MM.1S (cell line): ENCODE results near the gene GRIK5.

Experiments
- DNase-seq: peaks from one replicate; pipeline ENCODE4 v3.0.0-alpha.2; 2015
- H2AFZ ChIP-seq: fragments of 300-600 bp; sonication (generic); 2 replicates; pipeline ENCODE4 v1.6.0; 2016; ENCODE audit warnings: antibody characterized with exemption, low read length
- H3F3A ChIP-seq: fragments of 300-600 bp; sonication (generic); 2 replicates; pipeline ENCODE4 v1.6.1; 2016; ENCODE audit warnings: mild to moderate bottlenecking, antibody characterized with exemption, low read length, moderate library complexity, mixed read lengths; ENCODE audit not compliant: insufficient read depth
- H3K27ac ChIP-seq: fragments of 300-600 bp; sonication (generic); 2 replicates; pipeline ENCODE4 v1.5.1; 2016; ENCODE audit warnings: mild to moderate bottlenecking, low read length
- H3K27me3 ChIP-seq: fragments of 300-600 bp; sonication (generic); replicated peaks from 2 replicates; pipeline ENCODE4 v1.6.0; 2016; ENCODE audit warnings: low read length; ENCODE audit not compliant: insufficient read depth
- H3K36me3 ChIP-seq: fragments of 300-600 bp; sonication (generic); replicated peaks from 2 replicates; pipeline ENCODE4 v1.6.1; 2016; ENCODE audit warnings: mild to moderate bottlenecking, low read length, mixed read lengths; ENCODE audit not compliant: insufficient read depth
- H3K4me1 ChIP-seq: fragments of 300-600 bp; sonication (generic); 2 replicates; pipeline ENCODE4 v1.6.1; 2016; ENCODE audit warnings: low read length, mixed read lengths
- H3K4me2 ChIP-seq: fragments of 300-600 bp; sonication (generic); 2 replicates; pipeline ENCODE4 v1.6.0; 2016; ENCODE audit warnings: low read depth, low read length
- H3K4me3 ChIP-seq: fragments of 300-600 bp; sonication (generic); 2 replicates; pipeline ENCODE4 v1.5.1; 2016; ENCODE audit warnings: low read length, mixed read lengths
- H3K79me2 ChIP-seq: fragments of 300-600 bp; sonication (generic); 2 replicates; pipeline ENCODE4 v1.6.1; 2016; ENCODE audit warnings: mixed run types, low read length, mixed read lengths
- H3K9ac ChIP-seq: fragments of 300-600 bp; sonication (generic); 2 replicates; pipeline ENCODE4 v1.6.1; 2016; ENCODE audit warnings: low read length, mixed read lengths
- H3K9me2 ChIP-seq: fragments of 300-600 bp; sonication (generic); replicated peaks from 2 replicates; pipeline ENCODE4 v1.6.1; 2016; ENCODE audit warnings: mild to moderate bottlenecking, low read length, mixed read lengths; ENCODE audit not compliant: insufficient read depth
- H3K9me3 ChIP-seq: fragments of 300-600 bp; sonication (generic); replicated peaks from 2 replicates; pipeline ENCODE4 v1.6.1; 2016; ENCODE audit warnings: mild to moderate bottlenecking, low read length, mixed read lengths; ENCODE audit not compliant: insufficient read depth
- H4K20me1 ChIP-seq: fragments of 300-600 bp; sonication (generic); 2 replicates; pipeline ENCODE4 v1.6.1; 2016; ENCODE audit warnings: mild to moderate bottlenecking, low read length, moderate library complexity, mixed read lengths; ENCODE audit not compliant: insufficient read depth
- EZH2 ChIP-seq: fragments of 300-600 bp; sonication (generic); optimal IDR thresholded peaks from 2 replicates; pipeline ENCODE3; 2017; ENCODE audit warnings: low read depth, mild to moderate bottlenecking, antibody characterized with exemption, low read length, mixed read lengths
- EZH2phosphoT487 ChIP-seq: fragments of 300-600 bp; sonication (generic); IDR thresholded peaks from 2 replicates; pipeline ENCODE4 v1.6.1; 2018; ENCODE audit warnings: antibody characterized with exemption, low read length
- TF ChIP-seq, protein P1 (sequence below): fragments of 300-600 bp; sonication (generic); IDR thresholded peaks from 2 replicates; pipeline ENCODE4 v1.5.1; 2016; ENCODE audit warnings: antibody characterized with exemption, low read length, mixed read lengths

GRIK5 gene

DNA sequence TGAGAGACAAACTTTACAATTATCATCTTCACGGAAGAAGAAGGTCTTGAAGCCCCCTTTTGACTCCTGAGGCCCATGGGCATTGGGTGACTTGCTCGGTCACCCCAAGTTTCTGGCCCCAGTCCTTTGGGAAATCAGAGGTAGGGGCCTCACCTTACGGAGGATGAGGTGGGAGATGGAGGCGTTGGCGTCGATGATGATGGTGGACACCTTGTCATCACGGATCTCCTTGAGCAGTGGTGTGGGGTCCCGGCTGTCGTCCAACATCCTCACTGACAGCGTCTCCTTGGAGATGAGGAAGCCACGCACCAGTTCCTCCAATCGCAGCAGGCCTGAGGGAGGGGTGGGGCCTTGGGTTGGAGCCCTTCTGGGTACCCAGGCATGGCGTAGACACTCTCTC lies 10.8 kb downstream of the GRIK5 start:
- Histone ChIP-seq H3K9ac (no peak overlapping the region), H2AFZ (no peak overlapping the region), H3K4me2 (no peak overlapping the region), H3K27ac (no peak overlapping the region), H4K20me1 (no peaks in the 10 kb centered on the region), H3K9me3 (no peaks in the 10 kb centered on the region), H3K79me2 (no peaks in the 10 kb centered on the region), H3F3A (no peaks in the 10 kb centered on the region), H3K4me1 (no peaks in the 10 kb centered on the region), H3K27me3 (peaks cover 11% of the 10 kb centered on the region), H3K9me2 (no peaks in the 10 kb centered on the region), H3K36me3 (no peaks in the 10 kb centered on the region), H3K4me3 (no peak overlapping the region)
- TF ChIP-seq EZH2phosphoT487 (no peak), EZH2 (no peak)
- TF ChIP-seq, protein P1, sequence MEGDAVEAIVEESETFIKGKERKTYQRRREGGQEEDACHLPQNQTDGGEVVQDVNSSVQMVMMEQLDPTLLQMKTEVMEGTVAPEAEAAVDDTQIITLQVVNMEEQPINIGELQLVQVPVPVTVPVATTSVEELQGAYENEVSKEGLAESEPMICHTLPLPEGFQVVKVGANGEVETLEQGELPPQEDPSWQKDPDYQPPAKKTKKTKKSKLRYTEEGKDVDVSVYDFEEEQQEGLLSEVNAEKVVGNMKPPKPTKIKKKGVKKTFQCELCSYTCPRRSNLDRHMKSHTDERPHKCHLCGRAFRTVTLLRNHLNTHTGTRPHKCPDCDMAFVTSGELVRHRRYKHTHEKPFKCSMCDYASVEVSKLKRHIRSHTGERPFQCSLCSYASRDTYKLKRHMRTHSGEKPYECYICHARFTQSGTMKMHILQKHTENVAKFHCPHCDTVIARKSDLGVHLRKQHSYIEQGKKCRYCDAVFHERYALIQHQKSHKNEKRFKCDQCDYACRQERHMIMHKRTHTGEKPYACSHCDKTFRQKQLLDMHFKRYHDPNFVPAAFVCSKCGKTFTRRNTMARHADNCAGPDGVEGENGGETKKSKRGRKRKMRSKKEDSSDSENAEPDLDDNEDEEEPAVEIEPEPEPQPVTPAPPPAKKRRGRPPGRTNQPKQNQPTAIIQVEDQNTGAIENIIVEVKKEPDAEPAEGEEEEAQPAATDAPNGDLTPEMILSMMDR, result no peak
- DNase-seq, result no peak

DNA sequence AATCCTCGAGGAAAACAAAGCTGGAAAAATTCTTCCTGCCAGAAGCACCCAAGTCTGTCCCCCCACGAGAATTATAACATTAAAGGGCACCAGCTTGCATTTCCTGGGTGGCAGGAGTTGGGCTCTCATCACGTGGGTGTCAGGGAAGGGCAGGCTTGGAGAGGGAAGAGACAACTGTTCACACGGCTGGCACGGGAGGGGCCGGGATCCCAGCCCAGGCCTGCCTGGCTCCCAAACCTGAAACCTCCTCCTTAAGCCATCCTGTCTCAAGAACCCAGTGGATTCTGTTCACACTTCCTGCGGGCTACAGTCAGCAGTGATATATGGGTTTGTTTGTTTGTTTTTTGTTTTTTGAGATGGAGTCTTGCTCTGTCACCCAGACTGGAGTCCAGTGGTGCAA lies 12.2 kb downstream of the GRIK5 start:
- Histone ChIP-seq H3K9me3 (no peaks in the 10 kb centered on the region), H3K4me1 (no peaks in the 10 kb centered on the region), H3K9ac (no peak overlapping the region), H3K27me3 (peaks cover 18% of the 10 kb centered on the region), H3K27ac (no peak overlapping the region), H4K20me1 (no peaks in the 10 kb centered on the region), H3F3A (no peaks in the 10 kb centered on the region), H2AFZ (no peak overlapping the region), H3K36me3 (no peaks in the 10 kb centered on the region), H3K4me3 (no peak overlapping the region), H3K4me2 (no peak overlapping the region), H3K79me2 (no peaks in the 10 kb centered on the region), H3K9me2 (no peaks in the 10 kb centered on the region)
- DNase-seq, result no peak
- TF ChIP-seq EZH2phosphoT487 (no peak), EZH2 (no peak)
- TF ChIP-seq, protein P1, result no peak

DNA sequence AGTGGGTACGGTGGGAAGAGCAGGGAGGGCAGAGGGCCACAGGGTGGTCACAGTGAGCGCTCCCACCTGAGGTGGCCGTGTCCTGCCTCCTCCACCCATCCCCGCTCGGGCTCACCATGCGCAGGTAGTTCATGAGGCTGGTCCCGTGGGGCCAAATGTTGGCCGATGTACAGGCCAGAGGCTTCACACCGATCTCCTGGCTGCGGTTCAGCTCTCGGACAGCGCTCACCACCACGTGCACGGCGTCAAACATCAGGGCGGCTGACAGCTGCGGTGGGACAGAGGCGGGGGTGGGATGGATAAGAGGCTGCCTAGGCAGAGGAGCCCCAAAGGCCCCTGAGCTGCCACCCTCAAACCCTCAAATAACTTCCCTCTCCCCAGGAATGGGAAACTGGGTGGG lies 15.8 kb downstream of the GRIK5 start:
- no peaks in the 10 kb centered on the region for H4K20me1 ChIP-seq
- no peak overlapping the region for H3K27ac ChIP-seq
- H3K27me3 ChIP-seq, result peaks cover 14% of the 10 kb centered on the region
- TF ChIP-seq, protein P1, result no peak
- TF ChIP-seq EZH2, result no peak
- TF ChIP-seq EZH2phosphoT487, result no peak
- no peaks in the 10 kb centered on the region for H3K79me2 ChIP-seq
- H2AFZ ChIP-seq, result no peak overlapping the region
- H3K9me3 ChIP-seq, result no peaks in the 10 kb centered on the region
- H3K36me3 ChIP-seq, result no peaks in the 10 kb centered on the region
- H3K9ac ChIP-seq, result no peak overlapping the region
- no peaks in the 10 kb centered on the region for H3F3A ChIP-seq
- H3K4me1 ChIP-seq, result no peaks in the 10 kb centered on the region
- no peak overlapping the region for H3K4me3 ChIP-seq
- no peaks in the 10 kb centered on the region for H3K9me2 ChIP-seq
- no peak overlapping the region for H3K4me2 ChIP-seq
- no peak for DNase-seq
